Esophagus squamous epithelium (tissue), 4 donors: Measurements from ENCODE around the gene STAG1.

Source experiments
- CTCF ChIP-seq, 6 experiments: fragments of 450-650 bp in 4 of 6; fragments of 200-600 bp in 2 of 6; sonication (generic) in 2 of 6; IDR thresholded peaks; one replicate each; pipeline ENCODE4 v1.5.1; 2016 to 2019; ENCODE audit warnings: antibody characterized with exemption in 6 of 6, mild to moderate bottlenecking in 4 of 6, moderate library complexity in 4 of 6
- POLR2A ChIP-seq, 4 donors: fragments of 450-650 bp; IDR thresholded peaks; one replicate each; pipeline ENCODE4 v1.6.1; 2017; ENCODE audit warnings: antibody characterized with exemption in 4 of 4, mild to moderate bottlenecking in 4 of 4, moderate library complexity in 3 of 4

- TF ChIP-seq POLR2A (IDR thresholded peaks at IDR 0.05) (no peak), CTCF (IDR thresholded peaks at IDR 0.05) (no peak)
Measured at GRCh38 chr3:136434429-136434828, 317.7 kb downstream of the STAG1 start.
